GM18870 (cell line): ENCODE data around the gene RPL29.
"Not testable (repeated sequence)": the region's sequence is repeated elsewhere in the genome, so short reads cannot be mapped to it uniquely, and the experiment has no call there.

Experiments used
- ATAC-seq: cut with Tn5 transposase; IDR thresholded peaks from one replicate; pipeline ENCODE4 v1.9.1; 2021; ENCODE audit warnings: moderate library complexity; ENCODE audit not compliant: unreplicated experiment

Gene RPL29

DNA sequence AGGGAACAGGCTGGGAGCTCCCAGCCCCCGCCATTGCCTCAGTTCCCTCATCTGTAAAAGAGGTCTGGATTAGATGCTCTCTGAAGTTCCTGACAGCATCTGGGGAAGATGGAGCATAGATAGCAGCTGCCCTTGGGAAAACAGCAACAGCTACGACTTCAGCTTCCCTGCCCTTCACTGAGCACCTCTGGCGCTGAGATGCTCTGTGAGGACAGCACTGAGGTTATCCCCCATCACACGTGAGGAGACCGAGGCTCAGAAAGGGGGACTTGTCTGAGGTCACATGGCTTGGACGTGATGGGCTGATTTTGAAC, 11.1 kb upstream of the RPL29 start:
- ATAC-seq, result no peak

DNA sequence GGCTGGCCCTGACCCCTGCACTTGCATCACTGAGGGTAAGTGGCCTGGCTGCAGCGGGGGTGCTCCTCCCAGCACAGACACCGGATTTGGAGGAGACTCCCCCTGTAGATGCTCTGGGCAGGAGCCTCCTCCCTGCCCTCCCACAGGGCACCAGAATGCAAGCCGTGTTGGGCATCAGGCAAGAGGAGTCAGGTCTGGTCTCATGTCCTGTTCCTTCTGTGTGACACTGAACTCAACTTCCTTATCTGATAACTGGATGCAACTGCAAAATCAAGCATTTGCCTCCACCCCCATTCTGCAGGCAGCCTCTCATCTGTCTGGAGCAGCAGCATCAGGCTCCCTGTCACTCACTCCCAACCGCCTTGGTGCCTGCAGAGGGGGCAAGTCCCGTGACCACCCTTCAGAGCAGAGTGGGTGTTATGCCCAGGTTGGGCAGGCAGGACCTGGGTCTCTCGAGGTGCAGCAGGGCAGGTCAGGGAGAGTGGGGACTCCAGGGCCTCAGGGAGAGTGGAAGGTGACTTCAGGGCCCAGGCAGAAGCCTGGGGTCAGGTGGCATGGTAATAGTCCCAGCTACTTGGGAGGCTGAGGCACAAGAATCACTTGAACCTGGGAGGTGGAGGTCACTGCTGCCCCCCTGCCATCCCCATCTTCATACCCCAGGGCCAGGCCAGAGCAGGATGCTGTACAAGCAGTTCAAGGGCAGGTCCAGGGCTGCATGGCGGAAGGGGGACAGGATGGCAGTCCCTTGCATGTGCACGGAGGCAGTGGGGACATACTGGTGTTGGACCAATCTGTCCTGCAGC, 10.5 kb upstream of the RPL29 start:
- ATAC-seq, result no peak

DNA sequence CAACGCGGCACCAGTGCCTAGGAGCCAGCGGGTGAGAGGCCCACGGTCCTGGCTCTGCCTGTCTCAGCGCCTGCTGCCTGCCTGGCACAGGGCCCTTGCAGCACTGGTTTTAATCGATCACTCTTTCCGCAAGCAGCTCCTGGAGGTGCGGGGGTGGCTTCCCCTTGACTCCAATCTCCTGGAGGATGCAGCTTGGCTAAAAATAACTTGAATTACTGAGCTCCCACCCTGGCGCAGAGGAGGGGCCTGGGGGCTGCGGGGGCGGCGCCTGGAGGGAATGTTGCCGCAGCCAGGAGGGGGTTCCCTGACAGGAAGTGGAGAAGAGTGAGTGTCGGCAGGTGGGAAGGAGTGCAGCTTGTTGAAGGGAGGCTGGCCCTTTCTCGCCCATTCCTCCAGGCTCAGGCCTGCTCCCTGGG, 9.9 kb upstream of the RPL29 start:
- no peak for ATAC-seq

DNA sequence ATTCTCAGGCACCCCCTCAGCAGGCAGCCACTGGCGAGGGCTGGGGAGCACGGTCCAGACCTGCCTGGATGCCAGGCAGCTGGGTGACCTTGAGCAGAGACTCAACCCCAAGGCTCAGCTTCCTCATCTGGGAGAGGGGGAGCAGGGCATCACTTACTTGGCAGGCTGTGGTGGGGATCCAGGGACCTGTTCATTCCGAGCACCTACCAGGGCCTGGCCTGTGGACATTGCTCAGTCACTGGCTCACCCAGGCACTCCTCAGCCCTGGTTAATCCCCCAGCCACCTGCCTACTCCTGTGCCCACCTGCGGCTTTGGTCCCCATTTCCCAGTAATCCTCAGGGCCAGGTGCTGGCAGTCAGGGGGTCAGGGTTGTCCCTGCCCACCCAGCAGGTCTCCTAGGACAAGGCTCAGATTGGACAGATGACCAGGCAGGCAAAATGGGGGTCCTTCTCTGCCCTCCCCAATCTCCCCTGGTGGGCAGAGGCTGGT, 9.3 kb upstream of the RPL29 start:
- ATAC-seq, result no peak

DNA sequence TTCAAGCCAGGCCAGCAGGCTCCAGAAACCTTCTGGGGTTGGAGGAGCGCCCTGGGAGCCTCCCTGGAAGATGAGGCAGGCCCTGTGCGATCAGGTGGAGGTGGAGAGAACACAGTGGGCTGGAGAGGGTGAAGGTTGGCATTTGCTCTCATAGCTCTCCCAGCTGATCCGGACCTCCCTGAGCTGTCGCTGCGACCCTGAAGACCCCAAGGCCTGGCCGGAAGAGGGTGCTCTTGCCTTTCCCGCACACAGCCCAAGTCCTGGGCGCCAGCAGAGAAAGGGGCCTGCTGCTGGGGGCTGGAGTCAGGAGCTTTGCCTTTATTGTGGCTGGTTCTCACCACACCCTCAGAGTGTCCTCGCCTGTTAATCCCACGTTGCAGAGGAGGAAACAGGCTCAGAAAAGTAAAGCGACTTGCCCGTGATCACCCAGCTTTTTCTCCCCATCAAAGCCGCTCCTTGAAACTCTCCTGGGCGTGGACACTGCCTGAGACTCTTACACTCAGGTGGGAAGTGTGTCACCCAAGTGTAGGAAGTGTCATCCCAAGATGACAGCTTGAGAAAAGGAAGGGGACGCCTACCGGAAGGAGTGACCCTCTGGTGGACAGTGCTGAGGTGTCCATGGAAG, 8.6 kb upstream of the RPL29 start:
- ATAC-seq, result no peak

DNA sequence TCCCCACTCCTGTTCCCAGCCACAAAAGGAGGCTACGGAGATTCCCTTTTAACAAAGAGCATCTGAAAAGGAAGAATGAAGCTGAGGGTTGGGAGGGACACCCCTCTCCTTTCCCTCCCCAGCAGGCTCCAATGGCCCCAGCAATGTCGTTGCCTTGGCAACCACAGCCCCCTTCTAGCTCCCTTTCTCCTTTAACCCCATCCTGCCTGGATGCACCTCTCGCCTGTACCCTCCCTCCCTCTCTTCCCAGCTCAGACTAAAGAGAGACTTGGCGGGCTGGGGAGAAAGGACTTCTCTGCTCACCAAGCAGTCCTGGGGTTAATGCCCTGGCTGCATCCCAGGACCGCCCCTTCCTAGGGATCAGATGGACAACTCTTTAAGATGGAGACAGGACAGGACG, 7.1 kb upstream of the RPL29 start:
- no peak for ATAC-seq

DNA sequence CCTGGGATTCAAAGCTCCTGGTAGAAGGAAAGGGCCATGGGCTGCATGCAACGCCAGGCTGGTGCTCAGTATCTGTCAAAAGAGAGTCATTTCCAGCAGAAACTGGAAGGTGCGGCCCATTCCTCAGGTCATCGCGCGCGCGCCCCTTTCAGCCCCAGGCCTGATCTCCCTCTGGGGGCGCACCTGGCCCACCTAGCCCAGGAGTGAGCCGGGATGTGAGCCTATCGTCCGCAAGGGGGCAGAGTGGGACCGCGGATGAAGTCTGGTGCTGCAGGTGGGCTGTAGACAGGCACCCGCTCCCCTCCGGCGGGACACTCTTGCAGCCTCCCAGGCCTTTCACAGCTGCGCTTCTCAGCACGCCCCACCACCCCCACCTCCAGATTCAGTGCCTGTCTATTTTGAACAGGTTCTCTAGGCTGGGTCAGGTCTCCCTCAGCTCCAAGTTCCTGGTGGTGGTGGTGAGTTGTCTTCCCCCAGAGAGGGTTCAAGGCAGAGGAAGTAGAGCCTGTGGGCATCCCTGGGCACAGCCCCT, 5.8 kb upstream of the RPL29 start:
- no peak for ATAC-seq

DNA sequence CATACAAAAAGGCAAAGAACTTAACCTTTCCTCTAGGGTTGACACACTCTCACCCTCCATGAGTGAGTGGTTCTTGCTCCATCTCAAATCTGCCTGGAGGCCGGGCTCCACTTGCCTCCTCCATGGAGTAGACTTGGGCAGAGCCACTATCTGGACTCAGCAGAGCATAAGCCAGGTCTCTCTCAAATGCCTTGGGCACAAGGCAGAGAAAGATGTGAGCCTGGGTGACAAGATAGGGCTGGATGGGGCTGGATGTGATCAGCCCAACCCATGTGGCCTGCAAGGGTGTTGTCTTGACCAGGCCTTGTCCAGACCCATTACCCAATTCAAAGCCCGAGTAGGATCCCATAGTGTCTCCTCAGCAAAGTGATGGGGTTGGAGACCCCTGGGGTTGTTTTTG, 4.2 kb upstream of the RPL29 start:
- ATAC-seq, result no peak

DNA sequence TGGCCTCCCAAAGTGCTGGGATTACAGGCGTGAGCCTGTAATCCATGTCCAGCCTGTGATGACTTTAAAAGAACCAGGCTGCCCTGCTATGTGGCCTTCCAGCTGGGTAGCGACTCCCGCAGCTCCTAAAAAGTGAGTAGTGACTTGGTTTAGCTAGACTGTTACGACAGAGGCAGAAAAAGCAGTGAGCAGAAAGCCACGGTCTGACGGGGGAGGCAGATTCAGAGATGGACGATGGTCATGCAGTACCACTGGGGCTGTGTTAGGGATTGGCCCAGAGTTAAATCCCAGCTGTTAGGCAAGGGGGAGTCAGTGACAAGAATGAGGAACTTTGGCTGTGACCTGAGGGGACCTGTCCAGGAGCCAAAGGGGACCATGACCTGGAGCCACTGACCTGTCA, 3.1 kb upstream of the RPL29 start:
- ATAC-seq, result no peak

DNA sequence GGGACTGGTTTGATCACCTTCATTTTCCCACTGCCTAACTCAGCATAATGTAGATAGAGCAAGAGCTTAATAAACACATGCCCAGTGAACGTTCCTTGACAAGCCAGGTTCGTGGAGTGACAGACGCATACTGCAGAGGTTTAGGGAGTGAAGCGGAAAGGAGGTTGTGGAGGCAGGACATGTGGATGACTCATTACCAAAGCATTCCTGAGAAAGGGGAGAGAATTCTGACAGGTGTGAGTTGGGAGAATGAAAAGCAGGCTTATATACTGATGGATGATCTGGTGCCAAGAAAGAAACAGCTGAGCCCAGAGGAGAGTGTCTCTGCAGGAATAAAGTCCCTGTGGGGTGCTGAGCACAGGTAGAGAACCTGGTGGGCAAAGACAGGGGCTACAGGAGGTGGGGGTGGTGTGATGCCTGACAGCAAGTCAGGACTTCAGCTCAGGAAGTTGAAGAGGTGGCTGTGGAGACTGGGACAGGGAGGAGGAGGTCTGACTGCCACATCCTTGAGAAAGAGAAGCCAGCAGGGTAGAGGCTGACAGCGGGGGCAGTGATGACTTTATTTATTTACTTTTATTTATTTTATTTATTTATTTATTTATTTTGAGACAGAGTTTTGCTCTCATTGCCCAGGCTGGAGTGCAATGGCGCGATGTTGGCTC, 2.4 kb upstream of the RPL29 start:
- no peak for ATAC-seq

DNA sequence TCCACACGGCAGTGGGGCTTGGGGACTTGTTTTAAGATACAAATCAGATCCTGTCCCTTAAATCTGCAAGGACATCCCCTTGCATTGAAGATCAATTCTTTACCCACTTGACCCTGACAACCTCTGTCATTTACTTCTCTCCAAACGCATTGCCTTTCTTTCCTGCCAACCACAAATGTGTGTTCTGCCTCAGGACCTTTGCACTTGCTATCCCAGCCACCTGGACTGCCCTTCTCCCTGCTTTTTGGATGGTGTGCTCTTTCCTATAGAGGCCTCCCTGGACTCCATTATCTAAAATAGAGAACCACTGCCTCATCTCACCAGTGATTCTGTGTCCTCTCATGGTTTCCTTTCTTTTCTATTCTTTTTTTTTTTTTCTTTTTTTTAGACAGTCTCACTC, 1.5 kb upstream of the RPL29 start:
- ATAC-seq, result no peak

DNA sequence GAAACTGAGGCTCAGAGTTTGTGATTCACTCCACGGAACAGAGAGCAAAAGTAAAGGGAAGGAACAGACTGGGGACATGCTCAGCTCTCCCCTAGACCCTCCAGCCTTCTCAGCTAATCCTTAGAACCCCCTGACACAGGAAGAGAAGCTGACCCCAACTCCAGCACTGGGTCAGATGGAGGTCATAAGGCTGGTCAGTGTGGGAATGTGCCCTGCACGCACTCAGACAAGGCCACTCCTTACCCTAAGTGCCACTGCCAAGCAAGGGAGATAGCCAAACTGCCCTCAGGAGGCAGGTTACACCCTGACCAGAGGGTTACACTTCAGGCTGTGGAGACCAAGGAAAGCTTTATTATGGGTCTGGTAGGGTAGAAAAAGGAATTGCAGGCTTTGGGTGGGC, 1.2 kb downstream of the RPL29 start:
- ATAC-seq, result no peak

DNA sequence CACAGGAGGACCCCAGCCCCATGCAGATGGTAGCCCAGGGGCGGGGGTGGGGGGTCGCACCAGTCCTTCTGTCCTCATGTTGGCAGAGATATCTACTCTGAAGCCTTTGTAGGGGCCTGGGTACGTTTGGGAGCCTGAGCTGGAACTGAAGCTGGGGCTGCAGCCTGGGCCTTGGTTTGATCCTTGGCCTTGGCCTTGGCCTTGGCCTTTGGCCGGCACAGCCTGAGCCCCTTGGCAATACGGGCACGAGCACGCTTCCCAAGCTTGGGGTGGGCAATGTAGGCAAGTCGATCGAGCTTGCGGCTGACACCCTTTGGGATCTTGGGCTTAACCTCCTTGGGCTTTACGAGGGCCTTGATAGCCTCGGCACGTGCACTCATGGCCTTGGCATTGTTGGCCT, 2.0 kb downstream of the RPL29 start:
- not testable (repeated sequence) for ATAC-seq

DNA sequence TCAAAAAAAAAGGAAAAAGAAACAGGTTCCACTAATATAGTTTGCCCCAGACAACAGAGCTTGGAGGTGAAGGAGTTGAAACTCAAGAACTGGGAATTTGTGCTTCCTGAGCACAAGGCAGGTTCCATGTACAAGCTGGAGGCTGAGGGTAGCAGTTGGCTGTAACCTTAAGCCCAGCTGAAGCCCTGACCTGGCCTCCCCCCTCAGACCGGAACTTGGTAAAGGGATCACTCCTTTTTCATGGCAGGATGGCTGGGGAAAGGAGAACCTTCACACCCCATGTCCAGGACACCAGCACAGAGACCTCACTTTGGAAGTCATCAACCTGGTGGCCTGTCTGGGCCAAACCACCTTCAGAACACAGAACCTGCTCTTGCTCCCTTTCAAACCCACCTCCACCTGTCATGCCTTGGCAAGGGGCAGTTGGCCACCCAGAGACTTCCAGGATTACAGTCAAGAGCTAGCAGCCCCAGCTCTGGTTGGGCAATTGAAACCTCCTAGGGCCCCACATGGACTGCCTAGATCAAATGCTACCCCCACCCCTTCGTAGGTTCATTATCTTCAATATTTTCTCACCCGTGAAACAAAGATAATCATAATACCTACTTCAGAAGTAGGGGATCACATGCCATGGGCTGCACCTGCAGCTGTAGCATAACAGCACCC, 3.5 kb downstream of the RPL29 start:
- no peak for ATAC-seq

DNA sequence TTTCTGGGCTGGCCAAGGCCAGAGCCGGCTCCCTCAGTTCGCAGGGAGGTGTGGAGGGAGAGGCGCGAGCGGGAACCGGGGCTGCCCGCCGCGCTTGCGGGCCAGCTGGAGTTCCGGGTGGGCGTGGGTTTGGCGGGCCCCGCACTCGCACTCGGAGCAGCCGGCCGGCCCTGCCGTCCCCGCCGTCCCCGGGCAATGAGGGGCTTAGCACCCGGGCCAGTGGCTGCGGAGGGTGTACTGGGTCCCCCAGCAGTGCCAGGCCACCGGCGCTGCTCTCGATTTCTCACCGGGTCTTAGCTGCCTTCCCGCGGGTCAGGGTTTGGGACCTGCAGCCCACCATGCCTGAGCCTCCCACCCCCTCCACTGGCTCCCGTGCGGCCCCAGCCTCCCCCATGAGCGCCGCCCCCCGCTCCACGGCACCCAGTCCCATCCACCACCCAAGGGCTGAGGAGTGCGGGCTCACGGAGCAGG, 5.2 kb downstream of the RPL29 start:
- ATAC-seq, result not testable (repeated sequence)

DNA sequence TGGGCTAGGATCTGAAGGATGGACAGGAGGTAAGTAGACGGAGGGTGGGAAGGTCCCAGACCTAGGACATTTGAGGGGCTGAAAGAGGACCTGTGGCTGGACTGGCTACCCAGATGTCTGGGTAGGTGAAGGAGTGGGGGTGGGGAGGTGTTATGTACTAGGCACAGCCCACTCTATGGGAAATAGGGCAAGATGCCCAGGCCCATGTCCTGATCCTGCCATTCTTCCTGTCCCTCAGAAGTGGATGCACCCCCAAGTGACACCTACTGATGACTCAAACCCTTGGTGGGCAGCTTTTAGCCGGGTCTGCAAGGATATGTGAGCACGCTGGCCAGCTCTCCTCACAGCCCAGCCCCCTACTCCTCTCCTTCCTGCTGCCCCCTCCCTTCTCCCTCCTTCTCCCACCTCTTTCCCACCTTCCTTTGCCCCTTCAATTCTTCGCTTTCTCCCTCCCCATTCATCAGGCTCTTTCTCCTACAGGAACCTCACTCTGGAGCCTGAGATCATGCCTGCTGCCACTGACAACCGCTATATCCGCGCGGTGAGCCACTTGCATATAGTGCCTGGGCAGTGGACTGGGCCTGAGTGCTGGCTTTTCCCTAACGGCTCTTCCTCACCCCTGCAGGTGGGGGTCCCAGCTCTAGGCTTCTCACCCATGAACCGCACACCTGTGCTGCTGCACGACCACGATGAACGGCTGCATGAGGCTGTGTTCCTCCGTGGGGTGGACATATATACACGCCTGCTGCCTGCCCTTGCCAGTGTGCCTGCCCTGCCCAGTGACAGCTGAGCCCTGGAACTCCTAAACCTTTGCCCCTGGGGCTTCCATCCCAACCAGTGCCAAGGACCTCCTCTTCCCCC, 7.2 kb downstream of the RPL29 start:
- ATAC-seq, result no peak

DNA sequence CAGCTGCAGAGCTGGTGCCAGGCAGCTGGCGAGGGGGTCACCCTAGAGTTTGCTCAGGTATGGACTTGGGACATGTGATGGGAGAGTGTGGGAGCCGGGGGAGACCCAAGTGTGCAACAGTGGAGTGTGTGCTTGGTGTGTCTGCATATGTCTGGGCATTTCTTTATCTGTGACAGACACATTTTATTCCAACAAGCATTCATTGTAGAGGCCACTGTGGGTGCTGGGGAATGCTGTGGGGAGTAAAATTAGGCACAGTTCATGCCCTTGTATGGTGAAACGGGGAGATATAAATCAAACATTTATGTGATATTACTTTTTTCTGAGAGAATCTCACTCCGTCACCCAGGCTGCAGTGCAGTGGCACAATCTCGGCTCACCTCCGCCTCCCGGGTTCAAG, 8.1 kb downstream of the RPL29 start:
- no peak for ATAC-seq

DNA sequence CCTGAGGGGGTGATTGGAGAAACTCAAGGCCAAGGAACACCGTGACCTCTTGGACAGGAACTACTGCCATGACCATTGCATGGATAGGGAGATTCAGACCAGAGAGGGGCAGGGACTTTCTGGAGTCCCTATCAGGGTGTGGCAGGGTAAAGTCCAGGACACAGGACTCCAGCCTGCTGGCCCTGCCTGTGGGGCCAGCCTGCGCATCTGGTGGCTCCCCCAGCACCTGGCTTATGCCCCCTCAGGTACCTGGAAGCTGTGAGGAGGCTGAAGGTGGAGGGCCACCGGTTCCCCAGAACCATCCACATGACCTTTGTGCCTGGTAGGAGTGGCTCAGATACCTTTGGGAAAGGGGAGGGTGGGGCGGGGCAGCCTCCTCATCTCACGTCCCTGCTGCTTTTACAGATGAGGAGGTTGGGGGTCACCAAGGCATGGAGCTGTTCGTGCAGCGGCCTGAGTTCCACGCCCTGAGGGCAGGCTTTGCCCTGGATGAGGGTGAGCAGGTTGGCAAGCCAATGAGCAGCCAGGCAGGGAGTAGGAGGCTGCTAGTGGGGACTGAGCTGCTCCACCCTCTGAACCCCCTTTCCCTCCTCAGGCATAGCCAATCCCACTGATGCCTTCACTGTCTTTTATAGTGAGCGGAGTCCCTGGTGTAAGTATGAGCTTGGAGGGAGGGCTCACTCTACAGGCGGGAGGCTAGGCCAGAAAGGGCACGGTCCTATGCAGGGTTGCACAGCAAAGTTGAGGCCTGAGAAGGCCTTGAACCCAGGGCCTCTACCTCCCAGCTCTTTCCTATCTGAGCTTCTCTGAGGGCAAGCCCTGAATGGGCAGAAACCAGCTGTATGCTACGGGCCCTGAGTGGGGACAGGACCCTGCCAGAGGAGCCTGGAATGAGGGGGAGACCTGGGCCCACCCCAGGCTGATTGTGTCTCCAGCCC, 9.4 kb downstream of the RPL29 start:
- no peak for ATAC-seq

DNA sequence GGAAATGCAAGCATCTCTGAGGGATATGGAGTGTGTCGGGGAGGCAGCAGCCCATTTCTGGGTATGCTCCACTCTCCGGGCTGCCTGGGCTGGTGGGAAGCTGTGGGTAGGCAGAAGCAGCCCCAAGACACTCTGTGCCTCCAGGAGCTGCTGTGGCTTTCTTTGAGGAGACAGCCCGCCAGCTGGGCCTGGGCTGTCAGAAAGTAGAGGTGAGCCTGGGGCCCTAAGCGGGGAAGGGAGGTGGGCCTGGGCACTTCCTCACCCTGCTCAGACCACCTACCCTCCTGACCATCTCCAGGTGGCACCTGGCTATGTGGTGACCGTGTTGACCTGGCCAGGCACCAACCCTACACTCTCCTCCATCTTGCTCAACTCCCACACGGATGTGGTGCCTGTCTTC, 10.6 kb downstream of the RPL29 start:
- ATAC-seq, result no peak
